B cell (primary cell): ENCODE data around the gene MYB. TPM values are rescaled to one million over a fixed set of nuclear protein-coding genes. Genes with fewer than 3 reads are reported as not detected.

Experiments used
- ATAC-seq: fragments of 200-7000 bp; cut with Tn5 transposase; one replicate; pipeline ENCODE4 v1.10.0; 2021; ENCODE audit warnings: low read depth, mild to moderate bottlenecking, moderate number of reproducible peaks, moderate library complexity
- CTCF ChIA-PET: fragments of 350-600 bp; sonication (Branson Sonifier 250); formaldehyde crosslinking; loops from one replicate; lab custom pipeline; 2021; ENCODE audit warnings: antibody characterized with exemption, inconsistent platforms; lab: Charles Lee
- POLR2A ChIA-PET: fragments of 350-600 bp; sonication (Branson Sonifier 250); formaldehyde crosslinking; loops from one replicate; lab custom pipeline; 2021; ENCODE audit warnings: antibody characterized with exemption; lab: Charles Lee
- DNase-seq: peaks from one replicate; pipeline ENCODE4 v3.0.0; 2013
- H2AFZ ChIP-seq: 2 replicates; pipeline ENCODE4 v1.6.1; 2012; ENCODE audit warnings: mild to moderate bottlenecking, low read depth, low read length; ENCODE audit not compliant: insufficient read depth, poor library complexity, severe bottlenecking
- H3K27ac ChIP-seq, 2 donors: 1 replicate in 1 of 2; 2 replicates in 1 of 2; pipeline ENCODE4 v1.5.1; 2012 to 2013; ENCODE audit warnings: low read length in 2 of 2, mild to moderate bottlenecking in 2 of 2, moderate library complexity in 1 of 2
- H3K27me3 ChIP-seq, 4 experiments: fragments of 200-600 bp in 1 of 4; sonication (generic) in 1 of 4; replicated peaks in 1 of 4; 1 replicate in 2 of 4; 2 replicates in 2 of 4; pipeline versions ENCODE4 v1.6.1 to v1.7.0; 2013 to 2016; ENCODE audit warnings: low read length in 3 of 4, mild to moderate bottlenecking in 2 of 4, mixed read lengths in 1 of 4, moderate library complexity in 1 of 4; ENCODE audit not compliant: insufficient read depth in 4 of 4, control insufficient read depth in 3 of 4; ENCODE audit errors: control extremely low read depth in 1 of 4
- H3K36me3 ChIP-seq, 2 experiments: replicated peaks in 1 of 2; 1 replicate in 1 of 2; 2 replicates in 1 of 2; pipeline versions ENCODE4 v1.6.1 to v1.7.1; 2013; ENCODE audit warnings: low read length in 1 of 2; ENCODE audit not compliant: insufficient read depth in 2 of 2, control insufficient read depth in 1 of 2; ENCODE audit errors: control extremely low read depth in 1 of 2, extremely low read depth in 1 of 2
- H3K4me1 ChIP-seq, 2 donors: fragments of 200-600 bp in 1 of 2; sonication (generic) in 1 of 2; 1 replicate in 1 of 2; 2 replicates in 1 of 2; pipeline versions ENCODE4 v1.5.1 to v1.6.1; 2013 to 2017; ENCODE audit warnings: low read length in 2 of 2; ENCODE audit not compliant: control insufficient read depth in 2 of 2, insufficient read depth in 2 of 2
- H3K4me2 ChIP-seq: replicated peaks from 2 replicates; pipeline ENCODE3; 2012; ENCODE audit warnings: mild to moderate bottlenecking, low read depth, low read length; ENCODE audit not compliant: poor library complexity, severe bottlenecking
- H3K4me3 ChIP-seq, 5 experiments: fragments of 200-600 bp in 1 of 5; sonication (generic) in 1 of 5; 1 replicate in 3 of 5; 2 replicates in 2 of 5; pipeline versions ENCODE4 v1.5.1 to v1.7.0; 2011 to 2016; ENCODE audit warnings: low read length in 4 of 5, mild to moderate bottlenecking in 4 of 5, low read depth in 2 of 5, control low read depth in 1 of 5, moderate library complexity in 1 of 5; ENCODE audit not compliant: insufficient read depth in 1 of 5; ENCODE audit errors: control extremely low read depth in 1 of 5, extremely low read depth in 1 of 5
- H3K79me2 ChIP-seq: fragments of 200-600 bp; sonication (generic); one replicate; pipeline ENCODE4 v1.6.0; 2016; ENCODE audit warnings: low read length; ENCODE audit not compliant: control insufficient read depth, insufficient read depth
- H3K9ac ChIP-seq: fragments of 200-600 bp; sonication (generic); 2 replicates; pipeline ENCODE4 v1.6.1; 2017; ENCODE audit warnings: mild to moderate bottlenecking, low read length, moderate library complexity
- H3K9me3 ChIP-seq, 3 donors: one replicate each; pipeline versions ENCODE4 v1.6.1 to v1.7.1; 2013; ENCODE audit warnings: low read length in 2 of 3; ENCODE audit not compliant: control insufficient read depth in 2 of 3, insufficient read depth in 1 of 3; ENCODE audit errors: control extremely low read depth in 1 of 3
- H4K20me1 ChIP-seq: 2 replicates; pipeline ENCODE4 v1.6.0; 2012; ENCODE audit warnings: mild to moderate bottlenecking, low read length; ENCODE audit not compliant: insufficient read depth, control insufficient read depth, poor library complexity, severe bottlenecking
- H3K27ac Mint-ChIP-seq: one replicate; pipeline ENCODE4 v1.8.0; 2021; ENCODE audit warnings: mixed read lengths
- H3K27me3 Mint-ChIP-seq: one replicate; pipeline ENCODE4 v1.8.0; 2021; ENCODE audit warnings: mixed read lengths
- H3K4me1 Mint-ChIP-seq: one replicate; pipeline ENCODE4 v1.8.0; 2021; ENCODE audit warnings: mixed read lengths
- H3K4me3 Mint-ChIP-seq: one replicate; pipeline ENCODE4 v1.8.0; 2021; ENCODE audit warnings: mixed read lengths
- H3K9me3 Mint-ChIP-seq: one replicate; pipeline ENCODE4 v1.8.0; 2022; ENCODE audit warnings: mixed read lengths; ENCODE audit not compliant: insufficient read depth
- CTCF ChIP-seq: fragments of 200-600 bp; IDR thresholded peaks from one replicate; pipeline ENCODE4 v1.8.0; 2022; ENCODE audit warnings: antibody characterized with exemption, mild to moderate bottlenecking
- EZH2 ChIP-seq: IDR thresholded peaks from 2 replicates; pipeline ENCODE4 v1.6.1; 2012; ENCODE audit warnings: borderline replicate concordance, low read depth, mild to moderate bottlenecking, moderate library complexity, low read length; ENCODE audit not compliant: insufficient read depth, poor library complexity, severe bottlenecking
- WGBS: methylation state at CpG from one replicate; pipeline ENCODE4 v1.1.5; 2013; ENCODE audit warnings: missing lambda C conversion rate; ENCODE audit not compliant: insufficient coverage; 5-methylcytosine and 5-hydroxymethylcytosine counted together
- intact Hi-C: fragments of 100-400 bp; cut with micrococcal nuclease; formaldehyde crosslinking; loops from one replicate; pipeline ENCODE4 v1.10.0; 2022
- polyA plus RNA-seq: library from polyadenylated mRNA; depleted of rRNA; stranded (reverse); fragments of >200 nt; gene quantifications from 2 replicates; pipeline ENCODE4 v1.2.3, GENCODE V29; 2012
- total RNA-seq, 2 donors: library from RNA; stranded (reverse); fragments of 120-200 nt in 1 of 2; gene quantifications; 1 replicate in 1 of 2; 2 replicates in 1 of 2; pipeline versions ENCODE4 v1.2.3 to v1.2.4, GENCODE V29; 2013 to 2022

MYB gene
- total and polyA plus RNA-seq, 2 donors (not counting 1 experiment from before 2014, with no cell fraction given), result 0.46 to 1.4 TPM

- no peaks in the 10 kb centered on the region for H4K20me1 ChIP-seq
- H2AFZ ChIP-seq, result no peak overlapping the region
- H3K4me3 Mint-ChIP-seq, result no peak overlapping the region
- no peak for DNase-seq
- H3K9me3 Mint-ChIP-seq, result no peaks in the 10 kb centered on the region
- no peaks in the 10 kb centered on the region for H3K27me3 ChIP-seq
- CTCF ChIA-PET, result interaction anchor here (0.6 kb wide), 1 partner anchor 1623 kb away, joined by 5 read pairs; no protein-coding TSS in a partner anchor
- H3K4me1 Mint-ChIP-seq, result peaks cover 18% of the 10 kb centered on the region
- WGBS, result 86% methylated on average over 7 of the region's 13 CpGs
- intact Hi-C loops, result no loop called here
- POLR2A ChIA-PET, result no interaction called here
- no peaks in the 10 kb centered on the region for H3K9me3 ChIP-seq
- no peak overlapping the region for H3K27ac Mint-ChIP-seq
- no peak overlapping the region for H3K27ac ChIP-seq
- peaks cover 11 to 14% of the 10 kb centered on the region in 2 donors for H3K4me1 ChIP-seq
- H3K79me2 ChIP-seq, result no peaks in the 10 kb centered on the region
- H3K36me3 ChIP-seq, result no peaks in the 10 kb centered on the region
- no peak overlapping the region for H3K4me3 ChIP-seq
- no peak overlapping the region for H3K9ac ChIP-seq
- no peak for TF ChIP-seq EZH2
- TF ChIP-seq CTCF, result no peak
- no peaks in the 10 kb centered on the region for H3K27me3 Mint-ChIP-seq
- no peak for ATAC-seq
- no peak overlapping the region for H3K4me2 ChIP-seq
These were observed 70.7 kb downstream of the MYB start for GRCh38 chr6:135251498-135252441.

GRCh38 chr6:135254471-135254870, 73.4 kb downstream of the MYB start:
- no peaks in the 10 kb centered on the region for H3K36me3 ChIP-seq
- ChIA-PET CTCF (no interaction called here), POLR2A (no interaction called here)
- Mint-ChIP-seq H3K27me3 (no peaks in the 10 kb centered on the region), H3K9me3 (no peaks in the 10 kb centered on the region), H3K27ac (no peak overlapping the region), H3K4me3 (no peak overlapping the region), H3K4me1 (peaks cover 16% of the 10 kb centered on the region)
- no peaks in the 10 kb centered on the region for H4K20me1 ChIP-seq
- intact Hi-C loops, result no loop called here
- H3K27ac ChIP-seq, result no peak overlapping the region
- H3K27me3 ChIP-seq, result no peaks in the 10 kb centered on the region
- no peak overlapping the region for H3K4me3 ChIP-seq
- TF ChIP-seq EZH2 (no peak), CTCF (no peak)
- H2AFZ ChIP-seq, result no peak overlapping the region
- DNase-seq, result no peak
- no peak for ATAC-seq
- peaks cover 11 to 12% of the 10 kb centered on the region in 2 donors for H3K4me1 ChIP-seq
- WGBS, result no CpG with 5 or more reads among the region's 1 CpG
- H3K9ac ChIP-seq, result no peak overlapping the region
- no peaks in the 10 kb centered on the region for H3K79me2 ChIP-seq
- H3K9me3 ChIP-seq, result no peaks in the 10 kb centered on the region
- no peak overlapping the region for H3K4me2 ChIP-seq
